A549 (cell line): Measurements from ENCODE around the gene ZMYND8. TPM values are rescaled to one million over a fixed set of nuclear protein-coding genes. Genes with fewer than 3 reads are reported as not detected.
A peak's percentile ranks its signal among the peaks of the same experiment; 100 is the strongest.

Source experiments
- ATAC-seq, 2 experiments: fragments of 200-7000 bp in 1 of 2; fragments of >200 bp in 1 of 2; cut with Nextera tagmentation in 1 of 2; cut with Tn5 transposase in 1 of 2; 3 replicates each; pipeline versions ENCODE4 v1.8.0 to v1.9.1; 2018 to 2020; ENCODE audit warnings: mild to moderate bottlenecking in 1 of 2, moderate library complexity in 1 of 2
- CTCF ChIA-PET: fragments of 300-600 bp; sonication (Branson Sonifier 250); formaldehyde crosslinking; extraction: SDS; loops from one replicate; lab custom pipeline; 2021; ENCODE audit warnings: antibody characterized with exemption, inconsistent platforms; lab: Yijun Ruan, JAX
- POLR2A ChIA-PET: fragments of 350-600 bp; formaldehyde crosslinking; extraction: SDS; loops from one replicate; lab custom pipeline; 2021; ENCODE audit warnings: antibody characterized with exemption, inconsistent platforms; lab: Yijun Ruan, JAX
- DNase-seq, 2 experiments: peaks; one replicate each; pipeline versions ENCODE4 v3.0.0 to v3.0.0-alpha.2; 2011 to 2016; ENCODE audit warnings: low read depth in 1 of 2, low spot score in 1 of 2
- FAIRE-seq: peaks from 2 replicates; lab custom pipeline; 2011; peaks lifted over from hg19 to GRCh38; lab: Jason Lieb, UNC
- H3K27ac ChIP-seq, 2 experiments: fragments of >200 bp; sonication (Bioruptor Twin); formaldehyde crosslinking; 3 replicates each; pipeline ENCODE4 v1.5.1; 2016 to 2017
- H3K4me1 ChIP-seq: fragments of >200 bp; sonication (Bioruptor Twin); formaldehyde crosslinking; 3 replicates; pipeline ENCODE4 v1.6.1; 2016
- H3K4me2 ChIP-seq: fragments of >200 bp; sonication (Bioruptor Twin); formaldehyde crosslinking; 3 replicates; pipeline ENCODE4 v1.6.1; 2016
- H3K4me3 ChIP-seq: fragments of >200 bp; sonication (Bioruptor Twin); formaldehyde crosslinking; 3 replicates; pipeline ENCODE4 v1.5.1; 2016
- H3K9me3 ChIP-seq: fragments of >200 bp; sonication (Bioruptor Twin); formaldehyde crosslinking; 3 replicates; pipeline ENCODE4 v1.6.1; 2016
- CHD2 ChIP-seq: fragments of 150-350 bp; IDR thresholded peaks from 2 replicates; pipeline ENCODE4 v1.6.1; 2014; ENCODE audit warnings: low read length; ENCODE audit not compliant: partially characterized antibody
- EHF ChIP-seq: fragments of 250-450 bp; sonication (Bioruptor Pico); IDR thresholded peaks from 2 replicates; pipeline ENCODE4 v1.5.0; 2020; ENCODE audit warnings: mild to moderate bottlenecking
- EP300 ChIP-seq, 2 experiments: fragments of >200 bp; sonication (Bioruptor Twin); formaldehyde crosslinking; IDR thresholded peaks; 2 replicates in 1 of 2; 3 replicates in 1 of 2; pipeline ENCODE4 v1.6.1; 2016 to 2017
- FOSL2 ChIP-seq, 2 experiments: fragments of 450-650 bp in 1 of 2; fragments of >200 bp in 1 of 2; sonication (Bioruptor Twin) in 1 of 2; formaldehyde crosslinking; IDR thresholded peaks; 2 replicates each; pipeline versions ENCODE4 v1.5.0 to v1.6.1; 2016 to 2020; ENCODE audit warnings: mild to moderate bottlenecking in 1 of 2, moderate library complexity in 1 of 2
- FOXS1 ChIP-seq: fragments of 250-450 bp; sonication (Bioruptor Pico); IDR thresholded peaks from 2 replicates; pipeline ENCODE4 v1.5.0; 2020; ENCODE audit warnings: mild to moderate bottlenecking, moderate library complexity
- GATA3 ChIP-seq: IDR thresholded peaks from 2 replicates; pipeline ENCODE4 v1.6.1; 2012; ENCODE audit warnings: borderline replicate concordance
- HEYL ChIP-seq: fragments of 250-450 bp; sonication (Bioruptor Pico); IDR thresholded peaks from 2 replicates; pipeline ENCODE4 v1.8.0; 2021; ENCODE audit warnings: mild to moderate bottlenecking, moderate library complexity
- HOXA7 ChIP-seq: fragments of 250-450 bp; sonication (Bioruptor Pico); IDR thresholded peaks from 2 replicates; pipeline ENCODE4 v1.5.0; 2020; ENCODE audit warnings: mild to moderate bottlenecking, moderate library complexity
- HOXB5 ChIP-seq: fragments of 250-450 bp; sonication (Bioruptor Pico); IDR thresholded peaks from 2 replicates; pipeline ENCODE4 v1.5.0; 2020; ENCODE audit warnings: mild to moderate bottlenecking, moderate library complexity
- KDM5A ChIP-seq: fragments of 200-600 bp; sonication (generic); IDR thresholded peaks from 2 replicates; pipeline ENCODE4 v1.6.1; 2016; ENCODE audit warnings: antibody characterized with exemption, mild to moderate bottlenecking
- MAZ ChIP-seq: fragments of 150-350 bp; IDR thresholded peaks from 2 replicates; pipeline ENCODE4 v1.6.1; 2014; ENCODE audit warnings: antibody characterized with exemption, low read depth, low read length, borderline replicate concordance
- MYC ChIP-seq: IDR thresholded peaks from 2 replicates; pipeline ENCODE4 v1.6.1; 2012; ENCODE audit warnings: mild to moderate bottlenecking, inconsistent platforms, low read length, improper control_type of control experiment, borderline replicate concordance
- NPAS2 ChIP-seq: fragments of 250-450 bp; sonication (Bioruptor Pico); IDR thresholded peaks from 2 replicates; pipeline ENCODE4 v1.8.0; 2022; ENCODE audit warnings: mild to moderate bottlenecking, moderate library complexity, borderline replicate concordance
- NR3C1 ChIP-seq: fragments of >200 bp; sonication (Bioruptor Twin); formaldehyde crosslinking; IDR thresholded peaks from 3 replicates; pipeline ENCODE4 v1.6.1; 2017
- POLR2AphosphoS2 ChIP-seq: conservative IDR thresholded peaks from 2 replicates; pipeline ENCODE4 v1.6.1; 2012; ENCODE audit warnings: low read length, improper control_type of control experiment, inconsistent platforms
- RARB ChIP-seq: fragments of 250-450 bp; sonication (Bioruptor Pico); IDR thresholded peaks from 2 replicates; pipeline ENCODE4 v1.8.0; 2021; ENCODE audit warnings: mild to moderate bottlenecking, moderate library complexity
- RFX5 ChIP-seq: fragments of 450-650 bp; IDR thresholded peaks from 2 replicates; pipeline ENCODE4 v1.7.1; 2014; ENCODE audit warnings: antibody characterized with exemption, mild to moderate bottlenecking, moderate library complexity
- RNF2 ChIP-seq: fragments of 200-600 bp; sonication (generic); IDR thresholded peaks from 2 replicates; pipeline ENCODE4 v1.6.1; 2016; ENCODE audit warnings: low read depth, mild to moderate bottlenecking, antibody characterized with exemption, moderate library complexity, borderline replicate concordance
- TFCP2L1 ChIP-seq: fragments of 250-450 bp; sonication (Bioruptor Pico); IDR thresholded peaks from 2 replicates; pipeline ENCODE4 v1.5.0; 2021; ENCODE audit warnings: mild to moderate bottlenecking
- ZFP36 ChIP-seq: fragments of 450-650 bp; IDR thresholded peaks from 2 replicates; pipeline ENCODE4 v1.6.1; 2014; ENCODE audit warnings: borderline replicate concordance; ENCODE audit not compliant: partially characterized antibody
- WGBS: methylation state at CpG from one replicate; pipeline ENCODE4 v1.1.6; 2017; ENCODE audit errors: missing lambda C conversion rate; 5-methylcytosine and 5-hydroxymethylcytosine counted together
- polyA plus RNA-seq, 4 experiments: library from polyadenylated mRNA; depleted of rRNA in 3 of 4; stranded (reverse); fragments of >200 nt; fragmentation: RNase III in 1 of 4; extraction: RNeasy Plus Mini Kit Qiagen cat#74134 plus additional on column Dnase treatment in 1 of 4; gene quantifications; 2 replicates in 3 of 4; 3 replicates in 1 of 4; pipeline ENCODE4 v1.2.3, GENCODE V29; 2011 to 2017
- TF ChIP-seq, protein P1 (sequence below): fragments of >200 bp; sonication (Bioruptor Twin); formaldehyde crosslinking; IDR thresholded peaks from 3 replicates; pipeline ENCODE4 v1.6.1; 2016
- TF ChIP-seq, protein P2 (sequence below): fragments of 250-450 bp; sonication (Bioruptor Pico); IDR thresholded peaks from 2 replicates; pipeline ENCODE4 v1.5.0; 2020; ENCODE audit warnings: low read depth, mild to moderate bottlenecking, moderate library complexity
- TF ChIP-seq, protein P3 (sequence below): IDR thresholded peaks from 2 replicates; pipeline ENCODE4 v1.6.1; 2012; ENCODE audit warnings: low read depth, borderline replicate concordance
- TF ChIP-seq, protein P4 (sequence below): fragments of >200 bp; sonication (Bioruptor Twin); formaldehyde crosslinking; IDR thresholded peaks from 3 replicates; pipeline ENCODE4 v1.5.1; 2016
- TF ChIP-seq, protein P5 (sequence below): fragments of 450-650 bp; IDR thresholded peaks from 2 replicates; pipeline ENCODE4 v1.6.1; 2014; ENCODE audit warnings: antibody characterized with exemption
- TF ChIP-seq, protein P6 (sequence below): IDR thresholded peaks from 2 replicates; pipeline ENCODE4 v1.6.1; 2012
- TF ChIP-seq, protein P7 (sequence below): IDR thresholded peaks from 2 replicates; pipeline ENCODE4 v1.6.1; 2012

The ZMYND8 gene
- polyA plus RNA-seq, 2 of the 4 experiments (the other 2 are of a cell fraction), result 10.4 to 24.9 TPM

DNA sequence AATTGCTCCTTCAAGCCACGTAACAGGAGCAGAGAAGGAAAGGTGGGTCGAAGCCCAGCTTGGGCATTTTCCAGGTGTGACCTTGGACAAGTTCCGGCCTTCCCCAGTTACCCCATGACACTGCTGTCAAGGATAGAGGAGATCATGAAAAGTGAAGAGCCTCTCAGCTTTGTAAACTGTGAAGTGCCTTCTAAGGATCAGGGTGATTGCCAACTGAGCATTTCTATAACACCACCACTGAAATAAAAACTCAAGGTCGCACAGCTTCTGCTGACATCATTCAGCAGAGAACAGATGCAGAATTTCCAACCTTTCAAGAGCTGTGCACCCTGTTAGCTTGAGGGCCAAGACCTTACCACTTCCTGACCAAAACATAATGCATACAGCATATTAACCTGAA is 24.0 kb upstream of the ZMYND8 start:
- no peaks in the 10 kb centered on the region for H3K9me3 ChIP-seq
- FAIRE-seq (no peak), ATAC-seq (no peak), DNase-seq (peak in 1 of 2 experiments; percentile 42)
- peak overlapping the region; percentile 2; the same call in 2 of the 3 replicates for H3K4me2 ChIP-seq
- POLR2A ChIA-PET, result interaction anchor here (0.5 to 2.1 kb wide), 6 partner anchors 20 to 122 kb away, joined by 4 to 22 read pairs (median 6); partner anchors contain the start of gene ZMYND8
- peaks cover 65% of the 10 kb centered on the region for H3K4me1 ChIP-seq
- CTCF ChIA-PET, result interaction anchor here (0.6 to 9.8 kb wide), 9 partner anchors 9 to 627 kb away, joined by 3 to 684 read pairs (median 74); no protein-coding TSS in a partner anchor
- peak overlapping the region; percentile 90 to 92 for H3K27ac ChIP-seq
- H3K4me3 ChIP-seq, result no peak overlapping the region
- WGBS, result 76% methylated on average over 4 of the region's 4 CpGs
- TF ChIP-seq, protein P1, sequence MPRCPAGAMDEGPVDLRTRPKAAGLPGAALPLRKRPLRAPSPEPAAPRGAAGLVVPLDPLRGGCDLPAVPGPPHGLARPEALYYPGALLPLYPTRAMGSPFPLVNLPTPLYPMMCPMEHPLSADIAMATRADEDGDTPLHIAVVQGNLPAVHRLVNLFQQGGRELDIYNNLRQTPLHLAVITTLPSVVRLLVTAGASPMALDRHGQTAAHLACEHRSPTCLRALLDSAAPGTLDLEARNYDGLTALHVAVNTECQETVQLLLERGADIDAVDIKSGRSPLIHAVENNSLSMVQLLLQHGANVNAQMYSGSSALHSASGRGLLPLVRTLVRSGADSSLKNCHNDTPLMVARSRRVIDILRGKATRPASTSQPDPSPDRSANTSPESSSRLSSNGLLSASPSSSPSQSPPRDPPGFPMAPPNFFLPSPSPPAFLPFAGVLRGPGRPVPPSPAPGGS, result no peak
- TF ChIP-seq, protein P2, sequence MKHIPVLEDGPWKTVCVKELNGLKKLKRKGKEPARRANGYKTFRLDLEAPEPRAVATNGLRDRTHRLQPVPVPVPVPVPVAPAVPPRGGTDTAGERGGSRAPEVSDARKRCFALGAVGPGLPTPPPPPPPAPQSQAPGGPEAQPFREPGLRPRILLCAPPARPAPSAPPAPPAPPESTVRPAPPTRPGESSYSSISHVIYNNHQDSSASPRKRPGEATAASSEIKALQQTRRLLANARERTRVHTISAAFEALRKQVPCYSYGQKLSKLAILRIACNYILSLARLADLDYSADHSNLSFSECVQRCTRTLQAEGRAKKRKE (CRISPR knock-in tag), result no peak
- TF ChIP-seq RNF2 (no peak), MYC (no peak), TFCP2L1 (CRISPR knock-in tag) (no peak)
- TF ChIP-seq, protein P3, sequence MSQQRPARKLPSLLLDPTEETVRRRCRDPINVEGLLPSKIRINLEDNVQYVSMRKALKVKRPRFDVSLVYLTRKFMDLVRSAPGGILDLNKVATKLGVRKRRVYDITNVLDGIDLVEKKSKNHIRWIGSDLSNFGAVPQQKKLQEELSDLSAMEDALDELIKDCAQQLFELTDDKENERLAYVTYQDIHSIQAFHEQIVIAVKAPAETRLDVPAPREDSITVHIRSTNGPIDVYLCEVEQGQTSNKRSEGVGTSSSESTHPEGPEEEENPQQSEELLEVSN, result no peak

DNA sequence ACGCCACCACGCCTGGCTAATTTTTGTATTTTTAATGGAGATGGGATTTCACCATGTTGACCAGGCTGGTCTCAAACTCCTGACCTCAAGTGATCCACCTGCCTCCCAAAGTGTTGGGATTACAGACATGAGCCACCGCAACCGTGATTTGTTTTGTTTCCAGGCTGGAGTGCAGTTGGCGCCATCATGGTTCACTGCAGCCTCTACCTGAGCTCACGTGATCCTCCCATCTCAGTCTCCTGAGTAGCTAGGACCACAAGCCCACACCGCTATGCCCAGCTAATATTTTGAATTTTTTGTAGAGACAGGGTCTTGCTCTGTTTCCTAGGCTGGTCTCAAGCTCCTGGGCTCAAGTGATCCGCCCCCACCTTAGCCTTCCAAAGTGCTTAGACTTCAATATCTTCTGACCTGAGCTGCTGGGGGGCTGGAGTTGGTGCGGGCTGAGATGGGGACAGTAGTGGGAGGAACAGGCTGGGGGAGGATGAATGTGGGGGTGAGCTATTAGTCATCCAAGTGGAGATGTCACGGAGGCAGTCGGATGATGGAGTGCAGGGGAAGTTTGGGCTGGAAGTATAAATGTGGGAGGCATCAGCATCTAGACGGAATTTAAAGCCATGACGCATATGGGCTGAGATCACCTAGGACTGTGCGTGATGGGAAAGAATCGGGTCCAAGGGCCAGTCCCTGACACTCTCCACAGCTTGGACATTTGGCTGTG is 23.1 kb upstream of the ZMYND8 start:
- WGBS, result 69% methylated on average over 15 of the region's 15 CpGs
- POLR2A ChIA-PET, result interaction anchor here (1.4 to 2.1 kb wide), 4 partner anchors 19 to 105 kb away, joined by 5 to 22 read pairs (median 7); partner anchors contain the start of gene ZMYND8
- TF ChIP-seq, protein P4, sequence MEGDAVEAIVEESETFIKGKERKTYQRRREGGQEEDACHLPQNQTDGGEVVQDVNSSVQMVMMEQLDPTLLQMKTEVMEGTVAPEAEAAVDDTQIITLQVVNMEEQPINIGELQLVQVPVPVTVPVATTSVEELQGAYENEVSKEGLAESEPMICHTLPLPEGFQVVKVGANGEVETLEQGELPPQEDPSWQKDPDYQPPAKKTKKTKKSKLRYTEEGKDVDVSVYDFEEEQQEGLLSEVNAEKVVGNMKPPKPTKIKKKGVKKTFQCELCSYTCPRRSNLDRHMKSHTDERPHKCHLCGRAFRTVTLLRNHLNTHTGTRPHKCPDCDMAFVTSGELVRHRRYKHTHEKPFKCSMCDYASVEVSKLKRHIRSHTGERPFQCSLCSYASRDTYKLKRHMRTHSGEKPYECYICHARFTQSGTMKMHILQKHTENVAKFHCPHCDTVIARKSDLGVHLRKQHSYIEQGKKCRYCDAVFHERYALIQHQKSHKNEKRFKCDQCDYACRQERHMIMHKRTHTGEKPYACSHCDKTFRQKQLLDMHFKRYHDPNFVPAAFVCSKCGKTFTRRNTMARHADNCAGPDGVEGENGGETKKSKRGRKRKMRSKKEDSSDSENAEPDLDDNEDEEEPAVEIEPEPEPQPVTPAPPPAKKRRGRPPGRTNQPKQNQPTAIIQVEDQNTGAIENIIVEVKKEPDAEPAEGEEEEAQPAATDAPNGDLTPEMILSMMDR, result no peak
- no peak for TF ChIP-seq CHD2
- no peak for TF ChIP-seq NPAS2 (CRISPR knock-in tag)
- TF ChIP-seq, protein P5, sequence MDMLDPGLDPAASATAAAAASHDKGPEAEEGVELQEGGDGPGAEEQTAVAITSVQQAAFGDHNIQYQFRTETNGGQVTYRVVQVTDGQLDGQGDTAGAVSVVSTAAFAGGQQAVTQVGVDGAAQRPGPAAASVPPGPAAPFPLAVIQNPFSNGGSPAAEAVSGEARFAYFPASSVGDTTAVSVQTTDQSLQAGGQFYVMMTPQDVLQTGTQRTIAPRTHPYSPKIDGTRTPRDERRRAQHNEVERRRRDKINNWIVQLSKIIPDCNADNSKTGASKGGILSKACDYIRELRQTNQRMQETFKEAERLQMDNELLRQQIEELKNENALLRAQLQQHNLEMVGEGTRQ, result no peak
- peak; percentile 89 to 93 for TF ChIP-seq EP300 (IDR thresholded peaks at IDR 0.05)
- TF ChIP-seq NR3C1, result no peak
- TF ChIP-seq ZFP36, result no peak
- no peak for TF ChIP-seq MAZ
- no peak for TF ChIP-seq EHF (CRISPR knock-in tag)
- TF ChIP-seq TFCP2L1 (CRISPR knock-in tag), result no peak
- TF ChIP-seq, protein P6, sequence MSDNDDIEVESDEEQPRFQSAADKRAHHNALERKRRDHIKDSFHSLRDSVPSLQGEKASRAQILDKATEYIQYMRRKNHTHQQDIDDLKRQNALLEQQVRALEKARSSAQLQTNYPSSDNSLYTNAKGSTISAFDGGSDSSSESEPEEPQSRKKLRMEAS, result peak; percentile 36; the same call in 1 of the 2 replicates
- TF ChIP-seq FOSL2 (IDR thresholded peaks at IDR 0.05), result peak; percentile 70
- TF ChIP-seq FOSL2 (CRISPR knock-in tag; IDR thresholded peaks at IDR 0.05), result peak; percentile 95
- TF ChIP-seq RFX5, result no peak
- TF ChIP-seq HOXB5 (CRISPR knock-in tag), result peak; percentile 97
- TF ChIP-seq GATA3, result peak; percentile 92
- TF ChIP-seq, protein P2 (CRISPR knock-in tag), result no peak
- no peak for TF ChIP-seq FOXS1 (CRISPR knock-in tag)
- TF ChIP-seq, protein P7, sequence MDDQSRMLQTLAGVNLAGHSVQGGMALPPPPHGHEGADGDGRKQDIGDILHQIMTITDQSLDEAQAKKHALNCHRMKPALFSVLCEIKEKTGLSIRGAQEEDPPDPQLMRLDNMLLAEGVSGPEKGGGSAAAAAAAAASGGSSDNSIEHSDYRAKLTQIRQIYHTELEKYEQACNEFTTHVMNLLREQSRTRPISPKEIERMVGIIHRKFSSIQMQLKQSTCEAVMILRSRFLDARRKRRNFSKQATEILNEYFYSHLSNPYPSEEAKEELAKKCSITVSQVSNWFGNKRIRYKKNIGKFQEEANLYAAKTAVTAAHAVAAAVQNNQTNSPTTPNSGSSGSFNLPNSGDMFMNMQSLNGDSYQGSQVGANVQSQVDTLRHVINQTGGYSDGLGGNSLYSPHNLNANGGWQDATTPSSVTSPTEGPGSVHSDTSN, result peak; percentile 84
- TF ChIP-seq POLR2AphosphoS2, result no peak
- no peak for TF ChIP-seq KDM5A
- no peak for TF ChIP-seq HEYL
- TF ChIP-seq RARB, result no peak
- TF ChIP-seq HOXA7, result no peak

More for the DNA sequence above, 23.1 kb upstream of the ZMYND8 start:
- H3K9me3 ChIP-seq, result no peaks in the 10 kb centered on the region
- FAIRE-seq (no peak), DNase-seq (peak; percentile 56 to 92), ATAC-seq (peak; percentile 72 to 74)
- CTCF ChIA-PET, result interaction anchor here (1.0 to 9.8 kb wide), 10 partner anchors 11 to 626 kb away, joined by 3 to 684 read pairs (median 6); no protein-coding TSS in a partner anchor
- H3K4me2 ChIP-seq, result peak overlapping the region; percentile 29; the same call in 2 of the 3 replicates
- peaks cover 60% of the 10 kb centered on the region for H3K4me1 ChIP-seq
- peak overlapping the region; percentile 90 to 92 for H3K27ac ChIP-seq
- H3K4me3 ChIP-seq, result no peak overlapping the region
